H1 (cell line): ENCODE measurements around the gene CREBL2. TPM values are rescaled to one million over a fixed set of nuclear protein-coding genes. Genes with fewer than 3 reads are reported as not detected.
A peak's percentile ranks its signal among the peaks of the same experiment; 100 is the strongest.

Experiments used
- CTCF ChIA-PET: fragments of 300-600 bp; sonication (Branson Sonifier 250); formaldehyde crosslinking; loops from one replicate; lab custom pipeline; 2021; ENCODE audit not compliant: partially characterized antibody; lab: Charles Lee
- POLR2A ChIA-PET: fragments of 300-600 bp; sonication (Branson Sonifier 250); formaldehyde crosslinking; loops from one replicate; lab custom pipeline; 2021; ENCODE audit warnings: inconsistent platforms; ENCODE audit not compliant: partially characterized antibody; lab: Charles Lee
- DNase-seq, 2 experiments: peaks; one replicate each; pipeline versions ENCODE4 v3.0.0 to v3.0.0-alpha.2; 2010 to 2022; ENCODE audit warnings: low spot score in 2 of 2, low read depth in 1 of 2, mixed read lengths in 1 of 2
- FAIRE-seq: peaks from 2 replicates; lab custom pipeline; 2011; peaks lifted over from hg19 to GRCh38; lab: Jason Lieb, UNC
- H2AFZ ChIP-seq: 2 replicates; pipeline ENCODE4 v1.8.1; 2012; ENCODE audit warnings: low read length, inconsistent platforms
- H2AK5ac ChIP-seq: 2 replicates; pipeline ENCODE4 v1.6.1; 2013; ENCODE audit warnings: low read depth, low read length
- H2BK120ac ChIP-seq: replicated peaks from 2 replicates; pipeline ENCODE3; 2013; ENCODE audit warnings: low read depth, low read length, inconsistent platforms
- H2BK12ac ChIP-seq: 2 replicates; pipeline ENCODE4 v1.6.1; 2013; ENCODE audit warnings: low read depth, low read length
- H2BK15ac ChIP-seq: 2 replicates; pipeline ENCODE4 v1.6.1; 2013; ENCODE audit warnings: low read length
- H2BK20ac ChIP-seq: 2 replicates; pipeline ENCODE4 v1.6.1; 2013; ENCODE audit warnings: low read length
- H2BK5ac ChIP-seq: 2 replicates; pipeline ENCODE4 v1.6.1; 2013; ENCODE audit warnings: low read depth, low read length
- H3K14ac ChIP-seq: 2 replicates; pipeline ENCODE4 v1.6.1; 2013; ENCODE audit warnings: inconsistent platforms; ENCODE audit not compliant: insufficient read length
- H3K18ac ChIP-seq: 2 replicates; pipeline ENCODE4 v1.6.1; 2013; ENCODE audit warnings: low read length; ENCODE audit errors: extremely low read depth
- H3K23ac ChIP-seq: 2 replicates; pipeline ENCODE4 v1.6.1; 2013; ENCODE audit warnings: inconsistent platforms; ENCODE audit not compliant: insufficient read length
- H3K23me2 ChIP-seq: 2 replicates; pipeline ENCODE4 v1.6.1; 2013; ENCODE audit warnings: low read depth, low read length
- H3K27ac ChIP-seq: 2 replicates; pipeline ENCODE4 v1.6.1; 2011; ENCODE audit warnings: low read depth, low read length, inconsistent platforms
- H3K27me3 ChIP-seq, 4 experiments: replicated peaks in 1 of 4; 1 replicate in 1 of 4; 2 replicates in 3 of 4; pipeline versions ENCODE4 v1.6.1 to v1.8.1; 2011 to 2013; ENCODE audit warnings: low read length in 3 of 4, mild to moderate bottlenecking in 3 of 4, inconsistent platforms in 2 of 4, mixed read lengths in 2 of 4, moderate library complexity in 1 of 4; ENCODE audit not compliant: control insufficient read depth in 3 of 4, insufficient read depth in 3 of 4; ENCODE audit errors: extremely low read depth in 1 of 4
- H3K36me3 ChIP-seq, 4 experiments: 2 replicates each; pipeline versions ENCODE4 v1.6.1 to v1.8.1; 2011 to 2013; ENCODE audit warnings: mild to moderate bottlenecking in 4 of 4, low read length in 3 of 4, moderate library complexity in 2 of 4, control low read depth in 1 of 4, inconsistent platforms in 1 of 4; ENCODE audit not compliant: insufficient read depth in 4 of 4, control insufficient read depth in 2 of 4
- H3K4ac ChIP-seq: replicated peaks from 2 replicates; pipeline ENCODE3; 2013; ENCODE audit warnings: low read length, low read depth, mixed read lengths, inconsistent platforms; ENCODE audit not compliant: insufficient read length
- H3K4me1 ChIP-seq, 4 experiments: replicated peaks in 1 of 4; 1 replicate in 1 of 4; 2 replicates in 3 of 4; pipeline versions ENCODE4 v1.6.1 to v1.8.1; 2011 to 2013; ENCODE audit warnings: low read length in 3 of 4, inconsistent platforms in 2 of 4, mixed read lengths in 1 of 4; ENCODE audit not compliant: insufficient read depth in 4 of 4, control insufficient read depth in 3 of 4
- H3K4me2 ChIP-seq, 2 experiments: 2 replicates each; pipeline versions ENCODE4 v1.6.1 to v1.8.1; 2011 to 2013; ENCODE audit warnings: low read depth in 2 of 2, low read length in 2 of 2, control low read depth in 1 of 2, inconsistent platforms in 1 of 2, mild to moderate bottlenecking in 1 of 2; ENCODE audit not compliant: insufficient read depth in 1 of 2
- H3K4me3 ChIP-seq, 4 experiments: fragments of 200-600, 300-600 bp in 1 of 4; sonication (generic), shearing (Covaris generic), sonication (Bioruptor Twin) in 1 of 4; 2 replicates each; pipeline versions ENCODE4 v1.5.1 to v1.8.1; 2011 to 2016; ENCODE audit warnings: low read length in 4 of 4, low read depth in 3 of 4, control low read depth in 2 of 4, inconsistent platforms in 2 of 4, mild to moderate bottlenecking in 2 of 4, mixed read lengths in 1 of 4, moderate library complexity in 1 of 4; ENCODE audit not compliant: insufficient read depth in 2 of 4; ENCODE audit errors: extremely low read depth in 1 of 4
- H3K56ac ChIP-seq: replicated peaks from 2 replicates; pipeline ENCODE3; 2013; ENCODE audit warnings: low read depth, mild to moderate bottlenecking, mixed read lengths, low read length, inconsistent platforms; ENCODE audit not compliant: insufficient read length
- H3K79me1 ChIP-seq: 2 replicates; pipeline ENCODE4 v1.6.1; 2013; ENCODE audit warnings: low read depth, low read length, control low read depth
- H3K79me2 ChIP-seq, 2 experiments: 2 replicates each; pipeline versions ENCODE4 v1.6.1 to v1.8.1; 2012 to 2013; ENCODE audit warnings: low read length in 2 of 2, mild to moderate bottlenecking in 2 of 2, inconsistent platforms in 1 of 2; ENCODE audit not compliant: insufficient read depth in 2 of 2, control insufficient read depth in 1 of 2
- H3K9ac ChIP-seq, 4 experiments: replicated peaks in 1 of 4; 1 replicate in 1 of 4; 2 replicates in 3 of 4; pipeline versions ENCODE4 v1.6.1 to v1.8.1; 2011 to 2013; ENCODE audit warnings: low read depth in 3 of 4, low read length in 3 of 4, control low read depth in 2 of 4, mild to moderate bottlenecking in 2 of 4, moderate library complexity in 2 of 4, inconsistent platforms in 1 of 4; ENCODE audit errors: extremely low read depth in 1 of 4
- H3K9me3 ChIP-seq, 2 experiments: 2 replicates each; pipeline versions ENCODE4 v1.6.1 to v1.8.1; 2012 to 2013; ENCODE audit warnings: mild to moderate bottlenecking in 2 of 2, moderate library complexity in 2 of 2, control low read depth in 1 of 2, inconsistent platforms in 1 of 2, low read depth in 1 of 2, low read length in 1 of 2, mixed read lengths in 1 of 2; ENCODE audit not compliant: insufficient read depth in 2 of 2
- H4K20me1 ChIP-seq, 2 experiments: replicated peaks in 1 of 2; 2 replicates each; pipeline versions ENCODE3 to v1.8.1; 2011 to 2013; ENCODE audit warnings: inconsistent platforms in 2 of 2, low read length in 2 of 2, mild to moderate bottlenecking in 1 of 2; ENCODE audit not compliant: insufficient read depth in 2 of 2, control insufficient read depth in 1 of 2
- H4K5ac ChIP-seq: 2 replicates; pipeline ENCODE4 v1.6.1; 2013; ENCODE audit warnings: low read length, low read depth, mixed read lengths, inconsistent platforms; ENCODE audit not compliant: insufficient read length
- H4K8ac ChIP-seq: 2 replicates; pipeline ENCODE4 v1.8.0; 2013; ENCODE audit warnings: mild to moderate bottlenecking, moderate library complexity, low read length, inconsistent platforms; ENCODE audit not compliant: insufficient read depth; ENCODE audit errors: extremely low read depth
- H4K91ac ChIP-seq: replicated peaks from 2 replicates; pipeline ENCODE3; 2013; ENCODE audit warnings: low read length, mixed read lengths, inconsistent platforms; ENCODE audit not compliant: insufficient read length
- CREB1 ChIP-seq: IDR thresholded peaks from 2 replicates; pipeline ENCODE4 v1.6.1; 2012; ENCODE audit warnings: inconsistent platforms
- EGR1 ChIP-seq: IDR thresholded peaks from 2 replicates; pipeline ENCODE4 v1.6.1; 2011; ENCODE audit warnings: low read depth, low read length, borderline replicate concordance
- JUND ChIP-seq: IDR thresholded peaks from 2 replicates; pipeline ENCODE4 v1.6.1; 2011; ENCODE audit warnings: mild to moderate bottlenecking, improper control_type of control experiment, low read length
- POLR2AphosphoS5 ChIP-seq: IDR thresholded peaks from 2 replicates; pipeline ENCODE4 v1.6.1; 2011; ENCODE audit warnings: low read depth, low read length
- WGBS, 2 experiments: shearing (Covaris generic) in 1 of 2; methylation state at CpG; one replicate each; pipeline versions ENCODE4 v1.1.6 to v1.1.7; 2013 to 2015; ENCODE audit warnings: low lambda C conversion rate in 2 of 2, mixed read lengths in 2 of 2, inconsistent platforms in 1 of 2, low coverage in 1 of 2, missing lambda C conversion rate in 1 of 2; ENCODE audit not compliant: insufficient replicate concordance in 2 of 2, insufficient coverage in 1 of 2, insufficient read length in 1 of 2; ENCODE audit errors: extremely low coverage in 1 of 2, missing lambda C conversion rate in 1 of 2; 5-methylcytosine and 5-hydroxymethylcytosine counted together
- polyA plus RNA-seq, 7 experiments: library from polyadenylated mRNA; depleted of rRNA in 3 of 7; stranded (reverse) in 5 of 7; unstranded in 2 of 7; fragments of >200 nt in 5 of 7; fragments of 200-250 nt in 2 of 7; gene quantifications; 1 replicate in 5 of 7; 2 replicates in 1 of 7; 4 replicates in 1 of 7; pipeline versions ENCODE4 v1.2.1 to v1.2.3, GENCODE V29; 2011 to 2013; ENCODE audit warnings: missing spikeins in 2 of 7, mixed read lengths in 2 of 7
- total RNA-seq: library from RNA; stranded (reverse); fragmentation: NEBNext Ultra II Directional; extraction: Animal tissue kit (Norgen Biotek cat#: 25700); gene quantifications from 2 replicates; pipeline ENCODE4 v1.2.1, GENCODE V29; 2021
- TF ChIP-seq, protein P1 (sequence below), 3 experiments: IDR thresholded peaks; 1 replicate in 2 of 3; 2 replicates in 1 of 3; pipeline versions ENCODE4 v1.5.1 to v1.6.1; 2011; ENCODE audit warnings: low read length in 3 of 3, mild to moderate bottlenecking in 3 of 3, inconsistent platforms in 2 of 3, low read depth in 1 of 3, moderate library complexity in 1 of 3; ENCODE audit not compliant: insufficient read depth in 1 of 3; ENCODE audit errors: control extremely low read depth in 1 of 3

The CREBL2 gene
- total and polyA plus RNA-seq, 2 of the 8 experiments (the other 6 are each of a cell fraction or from before 2014, with no cell fraction given), result 9.8 to 18.3 TPM

DNA sequence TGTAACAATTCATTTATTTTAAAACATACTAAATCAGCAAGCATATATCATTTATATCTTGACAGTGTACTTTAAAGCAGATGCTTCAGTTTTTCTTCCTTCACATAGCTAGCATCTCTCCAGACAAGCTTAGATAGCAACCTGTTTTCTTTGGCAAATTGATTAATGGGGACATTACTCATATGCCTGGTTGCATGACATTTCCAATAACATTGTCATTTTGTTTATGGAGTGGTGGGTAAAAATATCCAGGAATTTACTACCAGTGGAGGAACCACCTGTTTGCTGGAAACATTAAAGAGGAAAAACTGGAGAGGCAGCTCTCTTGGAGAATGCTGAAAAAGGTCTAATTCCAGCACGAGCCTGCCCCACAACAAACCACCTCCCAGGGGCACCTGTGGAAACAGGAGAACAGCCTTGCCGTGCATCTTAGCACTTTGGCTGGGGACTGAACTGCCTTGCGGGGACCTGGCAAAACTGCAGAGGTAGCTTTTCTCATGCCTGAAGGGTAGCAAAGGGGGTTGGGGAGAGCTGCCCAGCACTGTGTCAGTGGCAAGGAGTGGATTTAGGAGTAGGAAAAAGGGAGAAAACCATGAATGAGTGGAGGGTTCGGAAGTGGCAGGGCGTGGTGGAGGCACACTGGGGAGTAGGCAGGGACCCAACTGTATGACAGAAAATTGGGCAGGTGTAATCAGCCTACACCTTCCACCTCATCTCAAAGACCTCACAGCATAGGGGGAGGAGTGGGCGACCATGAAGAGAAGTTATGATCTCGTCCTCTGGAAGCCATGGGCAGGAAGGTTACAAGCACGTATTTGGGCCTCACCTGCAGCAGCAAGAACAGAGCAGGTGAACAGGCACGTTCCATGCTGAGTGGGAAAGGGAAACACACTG, 11.7 kb upstream of the CREBL2 start:
- TF ChIP-seq JUND (no peak), EGR1 (no peak), POLR2AphosphoS5 (no peak), CREB1 (no peak)
- TF ChIP-seq, protein P1, sequence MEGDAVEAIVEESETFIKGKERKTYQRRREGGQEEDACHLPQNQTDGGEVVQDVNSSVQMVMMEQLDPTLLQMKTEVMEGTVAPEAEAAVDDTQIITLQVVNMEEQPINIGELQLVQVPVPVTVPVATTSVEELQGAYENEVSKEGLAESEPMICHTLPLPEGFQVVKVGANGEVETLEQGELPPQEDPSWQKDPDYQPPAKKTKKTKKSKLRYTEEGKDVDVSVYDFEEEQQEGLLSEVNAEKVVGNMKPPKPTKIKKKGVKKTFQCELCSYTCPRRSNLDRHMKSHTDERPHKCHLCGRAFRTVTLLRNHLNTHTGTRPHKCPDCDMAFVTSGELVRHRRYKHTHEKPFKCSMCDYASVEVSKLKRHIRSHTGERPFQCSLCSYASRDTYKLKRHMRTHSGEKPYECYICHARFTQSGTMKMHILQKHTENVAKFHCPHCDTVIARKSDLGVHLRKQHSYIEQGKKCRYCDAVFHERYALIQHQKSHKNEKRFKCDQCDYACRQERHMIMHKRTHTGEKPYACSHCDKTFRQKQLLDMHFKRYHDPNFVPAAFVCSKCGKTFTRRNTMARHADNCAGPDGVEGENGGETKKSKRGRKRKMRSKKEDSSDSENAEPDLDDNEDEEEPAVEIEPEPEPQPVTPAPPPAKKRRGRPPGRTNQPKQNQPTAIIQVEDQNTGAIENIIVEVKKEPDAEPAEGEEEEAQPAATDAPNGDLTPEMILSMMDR (IDR thresholded peaks at IDR 0.05; ENCODE audit: control extremely low read depth in 1 of 3, insufficient read depth in 1 of 3, low read depth in 1 of 3, low read length in 3 of 3), result no peak
- Histone ChIP-seq H3K18ac (peak overlapping the region; percentile 72), H3K4me2 (no peak overlapping the region), H3K9me3 (no peaks in the 10 kb centered on the region), H3K27ac (no peak overlapping the region), H3K36me3 (no peaks in the 10 kb centered on the region), H3K56ac (no peak overlapping the region), H3K23me2 (0 out of 2 replicates have a peak, but pooled peaks cover 1% of the 10 kb centered on the region), H2BK20ac (peak overlapping the region; percentile 90; the same call in 1 of the 2 replicates), H3K4me1 (peaks cover 0 to 2% (median 0%) of the 10 kb centered on the region in 4 experiments; a peak in 1 of 7 replicates), H3K9ac (no peak overlapping the region), H3K14ac (no peak overlapping the region), H2BK12ac (peak overlapping the region; percentile 96), H3K4me3 (no peak overlapping the region), H4K20me1 (no peaks in the 10 kb centered on the region), H2BK5ac (peak overlapping the region; percentile 88; the same call in 1 of the 2 replicates), H2BK120ac (no peak overlapping the region), H2AFZ (peak overlapping the region; percentile 97), H3K23ac (no peak overlapping the region), H4K8ac (no peak overlapping the region; the same call in 1 of the 2 replicates), H3K4ac (no peak overlapping the region), H3K79me1 (no peaks in the 10 kb centered on the region), H3K27me3 (no peaks in the 10 kb centered on the region), H2AK5ac (peak overlapping the region; percentile 95), H4K5ac (no peak overlapping the region), H3K79me2 (no peaks in the 10 kb centered on the region), H4K91ac (no peak overlapping the region), H2BK15ac (peak overlapping the region; percentile 65)
- ChIA-PET CTCF (interaction anchor here (0.7 to 2.1 kb wide), 4 partner anchors 36 to 137 kb away, joined by 3 to 9 read pairs (median 4); no protein-coding TSS in a partner anchor), POLR2A (interaction anchor here (1.3 to 2.4 kb wide), 3 partner anchors 8 to 24 kb away, joined by 5 to 9 read pairs (median 6); no protein-coding TSS in a partner anchor)
- WGBS, 2 experiments, result 75% methylated on average over 9 of the region's 9 CpGs; no CpG with 5 or more reads in 1 of the 2 experiments
- FAIRE-seq, result no peak
- no peak for DNase-seq
